ENCODE measurements around the gene U2AF2. TPM values are rescaled to one million over a fixed set of nuclear protein-coding genes. Genes with fewer than 3 reads are reported as not detected.

Gene U2AF2
- total and polyA plus RNA-seq, 9 of the 15 experiments (the other 6 are each of a cell fraction or from before 2014, with no cell fraction given): 3.0 to 331 (median 157) TPM

DNA sequence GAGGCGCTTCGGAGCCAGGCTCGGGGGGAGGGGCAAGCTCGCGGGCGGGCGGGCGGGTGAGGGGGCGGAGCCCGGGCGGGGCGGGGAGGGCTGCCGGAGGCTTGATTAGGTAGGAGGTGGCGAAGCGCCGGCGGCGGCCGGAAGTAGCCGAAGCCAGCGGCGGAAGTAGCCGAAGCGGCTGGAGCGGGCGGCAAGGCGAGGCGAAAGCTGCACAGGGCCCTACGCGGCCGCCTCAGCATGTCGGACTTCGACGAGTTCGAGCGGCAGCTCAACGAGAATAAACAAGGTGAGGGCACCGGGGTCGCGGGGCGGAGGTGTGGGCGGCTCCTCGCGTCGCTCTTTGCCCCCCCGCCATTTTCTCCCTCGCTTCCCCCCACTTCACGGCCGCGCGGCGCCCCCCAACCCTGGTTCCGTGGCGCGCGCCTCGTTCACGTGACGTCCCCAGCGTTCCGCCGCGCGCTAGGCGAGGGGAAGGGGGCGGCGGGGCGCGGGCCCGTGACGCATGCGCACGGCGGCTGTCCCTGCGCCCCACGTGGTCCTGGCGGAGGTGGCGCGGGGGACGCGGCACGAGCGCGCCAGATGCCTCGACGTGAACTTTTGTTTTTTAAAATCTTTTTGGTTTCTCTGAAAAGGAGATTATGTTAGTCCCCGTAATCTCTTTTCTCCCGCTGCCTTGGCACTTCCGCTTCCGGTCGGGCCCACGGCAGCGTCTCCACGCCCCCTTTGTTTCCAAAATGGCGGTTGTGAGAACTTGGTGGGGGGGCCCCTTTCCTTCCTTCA, at the start of gene U2AF2 (continued):
- TF ChIP-seq ZNF311 (CRISPR knock-in tag; IDR thresholded peaks at IDR 0.05): no peak
- no peak for TF ChIP-seq PURB (CRISPR knock-in tag; IDR thresholded peaks at IDR 0.05; ENCODE audit: low read depth)
- TF ChIP-seq NR3C1 (CRISPR knock-in tag; IDR thresholded peaks at IDR 0.05): peak; percentile 88; the same call in 1 of the 2 replicates
- TF ChIP-seq SMAD4 (CRISPR knock-in tag; conservative IDR thresholded peaks at IDR 0.05): peak; percentile 59
- TF ChIP-seq RCOR1 (IDR thresholded peaks at IDR 0.05; ENCODE audit: borderline replicate concordance in 1 of 2, low read depth in 2 of 2, low read length in 2 of 2): no peak
- TF ChIP-seq ZNF830 (CRISPR knock-in tag; IDR thresholded peaks at IDR 0.05): no peak
- TF ChIP-seq GATA2 (CRISPR knock-in tag; IDR thresholded peaks at IDR 0.05): no peak
- no peak for TF ChIP-seq ZNF239 (CRISPR knock-in tag; IDR thresholded peaks at IDR 0.05)
- no peak for TF ChIP-seq TRIM28 (IDR thresholded peaks at IDR 0.05)
- peak; percentile 60; the same call in 1 of the 2 replicates for TF ChIP-seq TOE1 (IDR thresholded peaks at IDR 0.05; ENCODE audit: borderline replicate concordance)
- TF ChIP-seq TOE1 (CRISPR knock-in tag; IDR thresholded peaks at IDR 0.05; ENCODE audit: borderline replicate concordance, low read depth): no peak
- no peak for TF ChIP-seq ZNF696 (CRISPR knock-in tag; conservative IDR thresholded peaks at IDR 0.05)
- no peak for TF ChIP-seq CREBBP (IDR thresholded peaks at IDR 0.05; ENCODE audit: low read depth, low read length)
- peak; percentile 70 for TF ChIP-seq MXI1 (IDR thresholded peaks at IDR 0.05; ENCODE audit: low read depth, low read length)
- TF ChIP-seq TEAD2 (tag; IDR thresholded peaks at IDR 0.05): no peak
- peak; percentile 78 for TF ChIP-seq NR2C2 (CRISPR knock-in tag; IDR thresholded peaks at IDR 0.05)
- TF ChIP-seq NR2C2 (tag; IDR thresholded peaks at IDR 0.05): peak; percentile 77
- peak; percentile 92 for TF ChIP-seq POLR2A (conservative IDR thresholded peaks at IDR 0.05)
- 0 out of 2 replicates have a peak, but pooled peaks have one; percentile 31 for TF ChIP-seq PHB (CRISPR knock-in tag; IDR thresholded peaks at IDR 0.05)
- TF ChIP-seq ZBED1 (IDR thresholded peaks at IDR 0.05): no peak
- TF ChIP-seq SMAD2 (IDR thresholded peaks at IDR 0.05; ENCODE audit: low read depth, low read length): no peak
- no peak for TF ChIP-seq DMBX1 (CRISPR knock-in tag; IDR thresholded peaks at IDR 0.05; ENCODE audit: borderline replicate concordance)
- TF ChIP-seq FOXK2 (conservative IDR thresholded peaks at IDR 0.05 in 1 of 2, IDR thresholded peaks at IDR 0.05 in 1 of 2; ENCODE audit: low read depth in 2 of 2): peak; percentile 81 to 91
- TF ChIP-seq ZBTB43 (CRISPR knock-in tag; IDR thresholded peaks at IDR 0.05): no peak
- no peak for TF ChIP-seq MECOM (CRISPR knock-in tag; IDR thresholded peaks at IDR 0.05)
- peak; percentile 81 for TF ChIP-seq RBM22 (IDR thresholded peaks at IDR 0.05; ENCODE audit: low read depth, low read length, poor library complexity, severe bottlenecking)
- TF ChIP-seq SMARCC2 (IDR thresholded peaks at IDR 0.05; ENCODE audit: low read depth): no peak
- peak; percentile 84 for TF ChIP-seq GATAD2A (IDR thresholded peaks at IDR 0.05)
- no peak for TF ChIP-seq ZEB2 (IDR thresholded peaks at IDR 0.05)
- no peak for TF ChIP-seq SMC3 (conservative IDR thresholded peaks at IDR 0.05; ENCODE audit: insufficient read depth, low read depth, low read length)
- TF ChIP-seq ATF2 (CRISPR knock-in tag; IDR thresholded peaks at IDR 0.05): peak; percentile 80
- TF ChIP-seq RHOXF2B (CRISPR knock-in tag; conservative IDR thresholded peaks at IDR 0.05): no peak

Data from K562 (cell line).